GM19240 (cell line): ENCODE results near the gene UBXN7.
"Not testable (repeated sequence)": the region's sequence is repeated elsewhere in the genome, so short reads cannot be mapped to it uniquely, and the experiment has no call there.

Experiments
- DNase-seq: peaks from one replicate; pipeline ENCODE4 v3.0.0; 2011; ENCODE audit warnings: low spot score; ENCODE audit not compliant: insufficient read length

UBXN7 gene

GRCh38 chr3:196418601-196419000, 13.6 kb downstream of the UBXN7 start:
- no peak for DNase-seq

- DNase-seq, result no peak
These were observed 17.8 kb downstream of the UBXN7 start for GRCh38 chr3:196414469-196414868.

- DNase-seq, result no peak
These were observed 19.5 kb downstream of the UBXN7 start for GRCh38 chr3:196412704-196413103.

- DNase-seq, result no peak
These were observed 22.8 kb downstream of the UBXN7 start for GRCh38 chr3:196409409-196409808.

- DNase-seq, result no peak
These were observed 23.5 kb downstream of the UBXN7 start for GRCh38 chr3:196408565-196409300.

- DNase-seq, result no peak
These were observed 25.3 kb downstream of the UBXN7 start for GRCh38 chr3:196406811-196407470.

GRCh38 chr3:196400331-196400730, 31.9 kb downstream of the UBXN7 start:
- DNase-seq, result no peak

- no peak for DNase-seq
These were observed 32.7 kb downstream of the UBXN7 start for GRCh38 chr3:196399485-196399945.

- no peak for DNase-seq
These were observed 33.4 kb downstream of the UBXN7 start for GRCh38 chr3:196398782-196399181.

- DNase-seq, result no peak
These were observed 34.3 kb downstream of the UBXN7 start for GRCh38 chr3:196397941-196398340.

- no peak for DNase-seq
These were observed 42.1 kb downstream of the UBXN7 start for GRCh38 chr3:196390116-196390515.

- no peak for DNase-seq
These were observed 43.3 kb downstream of the UBXN7 start for GRCh38 chr3:196388956-196389355.

- not testable (repeated sequence) for DNase-seq
These were observed 44.3 kb downstream of the UBXN7 start for GRCh38 chr3:196387941-196388340.

- not testable (repeated sequence) for DNase-seq
These were observed 45.4 kb downstream of the UBXN7 start for GRCh38 chr3:196386797-196387196.

GRCh38 chr3:196386034-196386433, 46.2 kb downstream of the UBXN7 start:
- not testable (repeated sequence) for DNase-seq

- not testable (repeated sequence) for DNase-seq
These were observed 46.8 kb downstream of the UBXN7 start for GRCh38 chr3:196385446-196385845.

- DNase-seq, result no peak
These were observed 53.9 kb downstream of the UBXN7 start for GRCh38 chr3:196378146-196378841.

- no peak for DNase-seq
These were observed 54.9 kb downstream of the UBXN7 start for GRCh38 chr3:196377321-196377720.

- DNase-seq, result no peak
These were observed 66.5 kb downstream of the UBXN7 start for GRCh38 chr3:196365736-196366135.

- DNase-seq, result no peak
These were observed 71.6 kb downstream of the UBXN7 start for GRCh38 chr3:196360586-196360985.

- DNase-seq, result not testable (repeated sequence)
These were observed 73.7 kb downstream of the UBXN7 start for GRCh38 chr3:196358540-196358939.

- no peak for DNase-seq
These were observed 74.3 kb downstream of the UBXN7 start for GRCh38 chr3:196357905-196358304.
